Measurements from ENCODE around the gene HM13.
A peak's percentile ranks its signal among the peaks of the same experiment; 100 is the strongest.
"Not testable (repeated sequence)": the region's sequence is repeated elsewhere in the genome, so short reads cannot be mapped to it uniquely, and the experiment has no call there.

HM13 gene

DNA sequence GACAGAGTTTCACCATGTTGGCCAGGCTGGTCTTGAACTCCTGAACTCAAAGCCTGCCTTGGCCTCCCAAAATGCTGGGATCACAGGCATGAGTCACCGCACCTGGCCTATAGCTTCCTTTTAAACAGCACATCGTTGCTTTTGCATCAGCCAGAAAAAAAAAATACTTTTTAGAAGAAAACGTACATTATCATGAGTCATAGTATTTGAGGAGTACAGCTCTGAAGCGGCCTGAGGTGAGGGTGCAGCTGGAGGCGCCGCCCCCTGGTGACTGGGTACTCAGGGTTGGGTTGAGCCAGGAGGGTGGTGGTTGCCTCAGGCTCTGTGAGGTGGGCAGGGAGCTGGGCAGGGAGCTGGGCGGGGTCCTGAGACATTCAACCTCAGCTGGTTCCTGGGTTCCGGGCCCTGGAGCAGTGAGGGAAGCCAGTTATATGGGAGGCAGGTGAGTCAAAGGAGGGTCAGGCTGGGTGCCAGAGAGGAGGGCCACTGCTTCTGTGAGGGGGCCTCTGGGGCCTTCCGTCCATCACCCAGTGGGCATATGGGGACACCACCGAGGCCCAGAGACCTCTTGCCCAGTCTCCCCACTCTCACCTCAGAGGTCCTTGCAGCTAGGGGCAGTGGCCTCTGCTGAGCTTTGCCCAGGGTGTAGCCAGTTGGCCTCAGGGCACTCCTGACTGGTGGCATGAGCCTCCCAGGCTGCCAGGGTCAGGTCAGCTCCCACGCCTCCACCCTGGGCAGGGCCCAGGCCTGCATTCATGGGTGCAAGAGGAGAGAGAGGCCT, 79.2 kb downstream of the HM13 start:
- peak; percentile 61 for DNase-seq (ENCODE audit: low read depth)

GRCh38 chr20:31594002-31594557, 79.8 kb downstream of the HM13 start:
- no peak for DNase-seq (ENCODE audit: low read depth)

DNA sequence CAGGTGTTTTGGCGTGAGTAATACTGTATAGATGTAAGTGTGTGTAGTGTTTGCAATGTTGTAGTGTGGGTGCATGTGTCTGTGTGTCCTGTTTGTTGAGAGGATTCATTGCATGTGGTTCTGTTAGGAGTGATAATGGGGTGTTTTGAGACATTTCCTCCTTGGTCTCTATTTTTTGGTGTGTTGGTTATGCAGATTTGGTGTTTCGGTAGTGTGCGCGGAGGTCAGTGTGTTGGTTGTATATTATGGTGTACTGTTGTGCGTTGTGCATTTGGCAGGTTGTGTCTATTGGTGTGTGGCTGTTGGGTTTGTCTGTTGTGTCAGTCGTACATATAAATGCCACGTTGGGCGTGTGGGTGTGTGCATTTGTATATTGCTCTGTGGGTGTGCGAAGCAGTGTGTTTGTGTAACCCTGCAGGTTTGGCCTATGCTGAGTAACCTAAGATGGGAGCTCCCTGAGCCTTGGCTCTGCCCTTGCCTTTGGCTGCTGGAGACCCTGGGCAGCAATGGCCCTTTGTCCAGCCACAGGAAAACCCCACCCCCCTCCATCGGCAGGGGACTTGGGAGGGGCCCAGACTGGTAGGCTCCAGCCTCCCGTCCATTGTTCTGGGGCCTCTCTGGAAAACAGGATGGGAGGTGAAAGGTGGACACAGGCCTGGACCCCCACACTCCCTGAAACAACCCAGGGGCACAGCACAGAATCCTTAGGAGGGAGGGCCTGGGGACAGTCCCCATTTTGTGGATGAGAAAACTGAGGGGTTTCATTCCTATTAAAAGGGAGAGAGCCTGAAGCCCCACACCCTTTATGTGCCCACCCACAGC, 80.5 kb downstream of the HM13 start:
- DNase-seq (ENCODE audit: low read depth) = no peak

- DNase-seq (ENCODE audit: low read depth) = no peak
These were observed 81.1 kb downstream of the HM13 start for GRCh38 chr20:31595380-31595653.

DNA sequence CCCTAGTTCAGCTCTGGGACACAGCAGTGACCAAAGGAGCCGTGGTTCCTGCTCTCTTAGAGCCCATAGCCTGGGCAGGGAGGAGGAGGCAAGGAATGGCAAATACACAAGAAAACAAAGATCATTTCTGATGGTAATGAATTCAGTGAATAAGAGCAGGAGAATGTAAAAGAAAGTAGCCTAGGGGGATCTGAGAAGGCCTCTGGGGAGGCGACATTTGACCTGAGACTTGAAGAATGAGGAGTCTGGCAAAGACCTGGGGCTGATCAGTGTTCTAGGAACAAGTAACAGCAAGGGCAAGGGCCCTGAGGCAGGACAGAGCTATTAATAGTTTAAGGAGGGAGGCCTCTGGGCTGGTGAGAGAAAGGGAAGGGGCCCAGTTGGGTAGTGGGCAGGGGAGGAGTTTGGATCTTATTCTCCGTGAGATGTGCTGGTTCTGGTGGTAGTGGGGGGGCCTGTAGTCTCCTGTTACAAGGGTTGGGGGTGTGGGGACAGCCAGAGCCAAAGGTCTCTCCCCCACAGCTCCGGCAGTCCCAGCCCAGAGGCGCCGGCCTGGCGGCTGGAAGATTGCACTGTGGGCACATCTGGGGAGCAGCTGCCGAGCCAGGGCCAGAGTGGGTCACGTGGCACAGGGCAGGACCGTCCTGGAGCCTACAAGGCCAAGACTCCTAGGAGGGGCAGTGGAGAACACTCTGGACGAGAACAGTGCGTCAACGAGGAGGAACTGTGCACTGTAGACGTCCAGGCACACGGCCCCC, 81.6 kb downstream of the HM13 start:
- peak; percentile 100 for DNase-seq (ENCODE audit: low read depth)

GRCh38 chr20:31596412-31596715, 82.1 kb downstream of the HM13 start:
- DNase-seq (ENCODE audit: low read depth) = not testable (repeated sequence)

DNA sequence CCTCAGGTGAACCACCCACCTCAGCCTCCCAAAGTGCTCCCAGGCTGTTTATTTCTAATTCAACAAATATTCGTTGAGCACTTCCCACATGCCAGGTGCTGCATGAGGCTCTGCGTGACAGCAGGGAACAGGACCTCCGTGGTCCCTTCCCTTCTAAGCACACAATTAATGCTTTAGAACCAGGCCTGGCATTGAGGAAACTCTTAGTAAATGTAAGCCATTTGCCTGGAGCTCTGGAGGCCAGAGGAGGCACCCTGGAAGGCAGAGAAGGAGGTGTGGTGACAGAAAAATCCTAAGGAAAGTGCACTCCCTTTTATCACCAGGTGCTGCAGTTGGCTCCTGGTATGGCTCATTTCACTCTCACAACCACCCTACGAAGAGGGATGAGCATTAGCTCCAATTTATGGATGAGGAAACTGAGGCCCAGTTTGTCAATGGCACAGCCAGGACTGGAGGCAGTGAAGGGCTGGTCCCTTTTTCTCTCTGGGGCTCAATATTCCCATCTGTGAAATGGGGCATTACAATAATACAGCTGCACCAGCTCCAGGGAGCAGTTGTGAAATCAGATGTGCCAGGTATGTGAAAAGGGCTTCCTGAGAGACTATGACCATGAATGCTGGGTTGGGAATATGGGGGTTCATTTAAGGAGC, 82.7 kb downstream of the HM13 start:
- no peak for DNase-seq (ENCODE audit: low read depth)

DNA sequence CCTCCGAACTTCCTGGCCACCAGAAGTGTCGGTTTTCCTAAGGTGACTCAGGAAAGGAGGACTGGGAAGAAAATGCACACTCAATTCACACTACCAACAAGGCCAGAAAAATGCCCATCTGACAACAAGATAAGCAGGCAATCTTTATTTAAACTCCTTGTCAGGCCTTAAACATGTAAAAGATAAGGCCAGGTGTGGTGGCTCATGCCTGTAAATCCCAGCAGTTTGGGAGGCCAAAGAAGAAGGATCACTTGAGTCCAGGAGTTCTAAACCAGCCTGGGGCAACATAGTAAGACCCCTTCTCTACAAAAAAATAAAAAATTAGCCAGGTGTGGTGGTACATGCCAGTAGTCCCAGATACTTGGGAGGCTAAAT, 83.2 kb downstream of the HM13 start:
- DNase-seq (ENCODE audit: low read depth) = no peak

GRCh38 chr20:31602431-31602778, 88.2 kb downstream of the HM13 start:
- DNase-seq (ENCODE audit: low read depth) = peak; percentile 46

DNA sequence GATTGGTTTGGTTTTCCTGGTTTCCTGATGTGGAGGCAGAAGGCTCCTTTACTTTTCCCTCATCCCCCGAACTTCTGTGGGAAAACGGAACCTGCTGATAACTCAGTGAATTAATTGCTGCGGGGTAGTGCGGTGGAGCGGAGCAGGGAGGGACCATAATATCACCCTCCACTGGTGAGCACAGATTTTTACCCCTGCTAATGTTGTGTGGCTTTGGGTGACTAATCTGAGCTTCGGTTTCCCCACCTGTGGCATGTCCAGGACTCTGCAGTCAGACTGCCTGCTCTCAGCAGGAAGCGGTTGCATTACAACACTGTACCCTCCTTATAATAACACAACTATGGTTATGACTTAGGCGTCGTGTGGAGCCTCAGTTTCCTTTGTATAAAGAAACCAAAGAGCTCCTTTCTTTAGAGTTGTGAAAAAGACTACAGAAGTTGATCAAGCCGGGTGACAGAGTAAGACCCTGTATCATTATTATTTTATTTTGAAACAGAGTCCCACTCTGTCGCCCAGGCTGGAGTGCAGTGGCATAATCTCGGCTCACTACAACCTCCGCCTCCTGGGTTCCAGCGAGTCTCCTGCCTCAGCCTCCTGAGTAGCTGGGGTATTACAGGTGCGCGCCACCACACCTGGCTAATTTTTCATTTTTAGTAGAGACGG, 88.7 kb downstream of the HM13 start:
- peak; percentile 66 for DNase-seq (ENCODE audit: low read depth)

GRCh38 chr20:31603822-31604566, 89.8 kb downstream of the HM13 start:
- peak; percentile 90 for DNase-seq (ENCODE audit: low read depth)

- DNase-seq (ENCODE audit: low read depth) = no peak
These were observed 90.4 kb downstream of the HM13 start for GRCh38 chr20:31604567-31605030.

GRCh38 chr20:31605031-31605901, 91.0 kb downstream of the HM13 start, which contains the start of gene ID1:
TSS of gene ID1 (plus strand) at chr20:31605289. CDS start at chr20:31605388, 99 bp downstream.
- peak; percentile 95 for DNase-seq (ENCODE audit: low read depth)

GRCh38 chr20:31605902-31606803, 91.9 kb downstream of the HM13 start:
- DNase-seq (ENCODE audit: low read depth) = no peak

DNA sequence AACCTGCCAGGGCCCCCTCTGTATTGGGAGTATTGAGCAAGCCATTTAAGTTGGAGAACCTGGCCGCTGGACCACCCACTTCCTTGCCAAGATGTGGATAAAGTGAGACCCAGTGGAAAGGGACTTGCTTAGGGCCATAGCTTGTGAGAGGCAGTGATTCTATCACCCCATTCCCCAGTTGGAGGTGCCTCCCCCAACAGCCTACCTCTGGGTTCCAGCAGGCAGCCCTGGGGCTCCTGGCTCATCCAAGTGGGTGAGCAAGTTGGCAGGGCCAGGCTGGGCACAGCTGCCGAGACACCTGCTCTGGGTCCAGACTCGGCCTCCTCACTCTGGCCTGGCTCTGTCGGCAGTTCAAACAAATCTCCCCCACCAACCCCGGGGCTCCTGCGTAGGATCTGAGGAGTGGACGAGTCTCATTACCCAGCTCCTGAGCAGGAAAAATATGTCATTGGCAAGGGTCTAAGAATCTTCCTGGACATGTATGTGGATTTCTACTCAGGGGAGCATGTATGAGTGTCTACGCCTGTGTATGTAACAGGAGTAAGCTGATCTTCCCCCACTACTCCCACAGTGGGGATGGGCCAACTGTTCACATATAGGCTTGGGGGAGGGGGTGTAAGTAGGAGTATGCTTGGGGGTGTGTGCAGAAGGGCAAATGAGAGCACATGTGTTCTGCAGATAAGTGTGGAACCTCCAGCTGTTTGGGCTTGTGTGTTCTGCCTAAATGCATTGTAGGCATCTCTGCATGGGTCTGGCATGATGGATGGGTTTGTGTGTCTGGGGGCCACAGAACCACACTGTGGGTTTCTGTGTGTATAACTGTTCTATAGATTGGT, 92.8 kb downstream of the HM13 start:
- peak; percentile 58 for DNase-seq (ENCODE audit: low read depth)

- no peak for DNase-seq (ENCODE audit: low read depth)
These were observed 93.5 kb downstream of the HM13 start for GRCh38 chr20:31607640-31608250.

GRCh38 chr20:31608251-31608945, 94.2 kb downstream of the HM13 start:
- peak; percentile 44 for DNase-seq (ENCODE audit: low read depth)
